Small intestine (tissue), 7 donors: Measurements from ENCODE around the gene RPS25. TPM values are rescaled to one million over a fixed set of nuclear protein-coding genes. Genes with fewer than 3 reads are reported as not detected.
"Not testable (repeated sequence)": the region's sequence is repeated elsewhere in the genome, so short reads cannot be mapped to it uniquely, and the experiment has no call there.

Source experiments
- DNase-seq, 2 donors: peaks; one replicate each; pipeline versions ENCODE4 v3.0.0 to v3.0.0-alpha.2; 2013
- FAIRE-seq: peaks from 2 replicates; lab custom pipeline; 2012; peaks lifted over from hg19 to GRCh38; lab: Jason Lieb, UNC
- H3K27ac ChIP-seq, 3 donors: one replicate each; pipeline ENCODE4 v1.5.1; 2013; ENCODE audit warnings: low read length in 2 of 3, mild to moderate bottlenecking in 2 of 3, control low read depth in 1 of 3, inconsistent platforms in 1 of 3, low read depth in 1 of 3, moderate library complexity in 1 of 3
- H3K27me3 ChIP-seq, 3 donors: one replicate each; pipeline ENCODE4 v1.6.1; 2013; ENCODE audit warnings: low read length in 3 of 3, inconsistent platforms in 1 of 3; ENCODE audit not compliant: control insufficient read depth in 3 of 3, insufficient read depth in 3 of 3
- H3K36me3 ChIP-seq, 3 donors: one replicate each; pipeline ENCODE4 v1.6.1; 2013; ENCODE audit warnings: low read length in 3 of 3, inconsistent platforms in 1 of 3, low read depth in 1 of 3, mild to moderate bottlenecking in 1 of 3, moderate library complexity in 1 of 3; ENCODE audit not compliant: control insufficient read depth in 3 of 3, insufficient read depth in 2 of 3
- H3K4me1 ChIP-seq, 3 donors: one replicate each; pipeline ENCODE4 v1.6.1; 2013; ENCODE audit warnings: low read length in 2 of 3, inconsistent platforms in 1 of 3, low read depth in 1 of 3, mild to moderate bottlenecking in 1 of 3, moderate library complexity in 1 of 3; ENCODE audit not compliant: control insufficient read depth in 3 of 3, insufficient read depth in 2 of 3
- H3K4me3 ChIP-seq, 3 donors: one replicate each; pipeline ENCODE4 v1.5.1; 2013; ENCODE audit warnings: low read length in 3 of 3, control low read depth in 1 of 3, inconsistent platforms in 1 of 3, low read depth in 1 of 3, mild to moderate bottlenecking in 1 of 3, moderate library complexity in 1 of 3
- H3K9me3 ChIP-seq, 2 donors: one replicate each; pipeline ENCODE4 v1.6.1; 2013; ENCODE audit warnings: low read depth in 1 of 2, low read length in 1 of 2; ENCODE audit not compliant: control insufficient read depth in 2 of 2, insufficient read depth in 1 of 2
- WGBS, 3 donors: extraction: QIAGEN DNeasy Blood & Tissue Kit; methylation state at CpG; one replicate each; pipeline ENCODE4 v1.1.7; 2013; 5-methylcytosine and 5-hydroxymethylcytosine counted together
- polyA plus RNA-seq, 4 donors: library from polyadenylated mRNA; stranded (reverse) in 3 of 4; unstranded in 1 of 4; fragments of 200-250 nt in 3 of 4; fragments of 120-200 nt in 1 of 4; gene quantifications; one replicate each; pipeline versions ENCODE4 v1.2.1 to v1.2.3, GENCODE V29; 2013
- donor health status: healthy with polysubstance abuse.
- donor health status: control.
- donor health status: control.
- donor health status: Bipolar disorder and iron deficiency.
- donor health status: healthy.

Gene RPS25
- polyA plus RNA-seq, 4 donors, result 1,156 to 2,444 (median 1,720) TPM

DNA sequence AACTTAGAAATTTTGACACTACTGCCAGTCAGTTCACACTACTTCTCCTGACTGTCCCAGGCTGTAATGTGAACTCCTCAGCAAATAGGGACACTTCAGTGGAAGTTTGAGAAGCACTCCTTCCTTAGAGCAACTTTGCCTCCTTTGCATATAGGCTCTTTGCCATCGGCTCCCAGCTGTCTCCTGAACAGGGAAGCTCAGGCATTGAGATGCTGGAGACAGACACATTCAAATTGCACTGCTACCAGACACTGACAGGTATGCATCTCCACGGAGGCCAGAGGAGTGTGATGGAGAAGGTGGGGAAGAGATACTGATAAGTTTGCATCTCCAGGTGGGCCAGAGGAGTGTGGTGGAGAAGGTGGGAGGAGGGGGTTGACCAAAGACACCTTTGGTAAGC lies 1.9 kb upstream of the RPS25 start:
- peak overlapping the region; percentile 8 to 90 (median 69) for H3K27ac ChIP-seq
- H3K36me3 ChIP-seq, result peaks cover 5 to 50% (median 7%) of the 10 kb centered on the region in 3 donors
- H3K27me3 ChIP-seq, result no peaks in the 10 kb centered on the region
- DNase-seq, result peak in 1 of 2 donors; percentile 26
- 11 to 35% (median 27%) methylated on average over 2 of the region's 2 CpGs for WGBS, 3 donors
- FAIRE-seq, result no peak
- H3K4me3 ChIP-seq, result peak overlapping the region in 2 of 3 donors; percentile 89 to 94
- H3K9me3 ChIP-seq, result no peaks in the 10 kb centered on the region
- peaks cover 4 to 60% (median 8%) of the 10 kb centered on the region in 3 donors for H3K4me1 ChIP-seq

- not testable (repeated sequence) for FAIRE-seq, DNase-seq, H3K9me3 ChIP-seq, H3K27me3 ChIP-seq
- Histone ChIP-seq H3K4me1 (peaks cover 0 to 36% (median 6%) of the 10 kb centered on the region in 3 donors), H3K4me3 (peak overlapping the region; percentile 81 to 94 (median 89)), H3K27ac (peak overlapping the region in 2 of 3 donors; percentile 93 to 99), H3K36me3 (peaks cover 8 to 38% (median 8%) of the 10 kb centered on the region in 3 donors)
- WGBS, 3 donors, result 1% methylated on average over 10 of the region's 10 CpGs
Measured at GRCh38 chr11:119017377-119017776, 766 bp downstream of the RPS25 start.

- no peak for DNase-seq
- Histone ChIP-seq H3K27me3 (no peaks in the 10 kb centered on the region), H3K27ac (no peak overlapping the region), H3K36me3 (peaks cover 5 to 40% (median 8%) of the 10 kb centered on the region in 3 donors), H3K9me3 (no peaks in the 10 kb centered on the region), H3K4me3 (no peak overlapping the region), H3K4me1 (peaks cover 0 to 26% (median 6%) of the 10 kb centered on the region in 3 donors)
- WGBS, 3 donors, result 52 to 68% (median 57%) methylated on average over 14 of the region's 14 CpGs
- no peak for FAIRE-seq
Measured at GRCh38 chr11:119016216-119017009, 1.7 kb downstream of the RPS25 start.

DNA sequence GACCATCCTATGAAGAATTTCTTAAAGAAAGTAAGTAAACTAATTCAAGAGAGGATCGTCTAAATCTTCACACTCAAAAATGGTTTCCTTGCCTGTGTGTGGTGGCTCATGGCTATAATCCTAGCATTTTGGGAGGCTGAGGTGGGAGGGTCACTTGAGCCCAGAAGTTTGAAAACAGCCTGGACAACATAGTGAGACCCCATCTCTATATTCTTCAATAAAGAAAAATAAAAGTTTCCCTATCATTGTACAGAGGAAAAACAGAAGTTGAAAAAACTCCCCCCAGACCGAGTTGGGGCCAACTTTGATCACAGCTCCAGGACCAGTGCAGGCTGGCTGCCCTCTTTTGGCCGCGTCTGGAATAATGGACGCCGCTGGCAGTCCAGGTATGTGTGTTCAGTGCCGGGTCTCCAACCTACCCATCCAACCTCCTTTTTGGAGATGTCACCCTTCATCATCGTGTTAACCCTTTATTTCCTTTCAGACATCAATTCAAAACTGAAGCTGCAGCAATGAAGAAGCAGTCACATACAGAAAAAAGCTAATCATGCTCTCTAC lies 3.0 kb downstream of the RPS25 start:
- Histone ChIP-seq H3K4me1 (peaks cover 0 to 14% (median 6%) of the 10 kb centered on the region in 3 donors), H3K4me3 (no peak overlapping the region), H3K27me3 (no peaks in the 10 kb centered on the region), H3K27ac (no peak overlapping the region), H3K36me3 (peaks cover 8 to 42% (median 9%) of the 10 kb centered on the region in 3 donors), H3K9me3 (no peaks in the 10 kb centered on the region)
- no peak for FAIRE-seq
- peak in 1 of 2 donors; percentile 26 for DNase-seq
- WGBS, 3 donors, result 54 to 70% (median 58%) methylated on average over 8 of the region's 8 CpGs

GRCh38 chr11:119014209-119014924 lies 3.8 kb downstream of the RPS25 start:
- H3K9me3 ChIP-seq, result no peaks in the 10 kb centered on the region
- H3K4me3 ChIP-seq, result no peak overlapping the region
- no peaks in the 10 kb centered on the region for H3K27me3 ChIP-seq
- H3K27ac ChIP-seq, result no peak overlapping the region
- peaks cover 8 to 42% (median 9%) of the 10 kb centered on the region in 3 donors for H3K36me3 ChIP-seq
- H3K4me1 ChIP-seq, result peaks cover 0 to 11% (median 3%) of the 10 kb centered on the region in 3 donors
- WGBS, 3 donors, result 95 to 96% (median 95%) methylated on average over 17 of the region's 17 CpGs
- FAIRE-seq (no peak), DNase-seq (no peak)

GRCh38 chr11:119012629-119013170 lies 5.4 kb downstream of the RPS25 start:
- Histone ChIP-seq H3K27me3 (no peaks in the 10 kb centered on the region), H3K9me3 (no peaks in the 10 kb centered on the region), H3K36me3 (peaks cover 8 to 49% (median 9%) of the 10 kb centered on the region in 3 donors), H3K4me1 (peaks cover 0 to 11% (median 3%) of the 10 kb centered on the region in 3 donors), H3K4me3 (no peak overlapping the region), H3K27ac (no peak overlapping the region)
- no peak for FAIRE-seq
- 77 to 89% (median 85%) methylated on average over 3 of the region's 3 CpGs for WGBS, 3 donors
- DNase-seq, result no peak

DNA sequence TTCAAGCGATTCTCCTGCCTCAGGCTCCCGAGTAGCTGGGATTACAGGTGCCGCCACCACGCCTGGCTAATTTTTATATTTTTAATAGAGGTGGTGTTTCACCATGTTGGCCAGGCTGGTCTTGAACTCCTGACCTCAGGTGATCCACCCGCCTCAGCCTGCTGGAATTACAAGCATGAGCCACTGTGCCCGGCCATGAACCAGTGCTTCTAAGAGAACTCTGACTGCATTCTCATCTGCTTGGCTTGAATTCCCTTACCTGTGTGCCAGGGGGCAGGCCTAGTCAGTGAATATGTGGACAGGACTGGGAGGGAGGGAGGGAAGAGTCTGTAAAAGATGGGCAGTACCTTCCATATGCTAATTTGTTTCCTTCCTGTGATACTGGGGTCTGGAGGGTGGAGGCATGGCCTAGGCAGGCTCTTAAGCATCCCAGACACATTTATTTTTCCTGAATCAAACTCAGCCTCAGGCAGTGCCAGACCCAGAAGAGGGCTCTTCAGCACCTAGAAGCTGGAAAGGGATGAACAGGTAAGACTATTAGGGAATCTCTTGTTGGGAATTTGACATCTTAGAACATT lies 6.6 kb downstream of the RPS25 start:
- Histone ChIP-seq H3K27me3 (no peaks in the 10 kb centered on the region), H3K4me3 (no peak overlapping the region), H3K36me3 (peaks cover 12 to 57% (median 12%) of the 10 kb centered on the region in 3 donors), H3K9me3 (no peaks in the 10 kb centered on the region), H3K27ac (no peak overlapping the region), H3K4me1 (peaks cover 0 to 5% (median 0%) of the 10 kb centered on the region in 3 donors)
- DNase-seq, result no peak
- 83 to 90% (median 86%) methylated on average over 6 of the region's 6 CpGs for WGBS, 3 donors
- FAIRE-seq, result no peak
